H1 (cell line): Measurements from ENCODE around the gene LAMP5. TPM values are rescaled to one million over a fixed set of nuclear protein-coding genes. Genes with fewer than 3 reads are reported as not detected.

Source experiments
- CTCF ChIA-PET: fragments of 300-600 bp; sonication (Branson Sonifier 250); formaldehyde crosslinking; loops from one replicate; lab custom pipeline; 2021; ENCODE audit not compliant: partially characterized antibody; lab: Charles Lee
- POLR2A ChIA-PET: fragments of 300-600 bp; sonication (Branson Sonifier 250); formaldehyde crosslinking; loops from one replicate; lab custom pipeline; 2021; ENCODE audit warnings: inconsistent platforms; ENCODE audit not compliant: partially characterized antibody; lab: Charles Lee
- DNase-seq, 2 experiments: peaks; one replicate each; pipeline versions ENCODE4 v3.0.0 to v3.0.0-alpha.2; 2010 to 2022; ENCODE audit warnings: low spot score in 2 of 2, low read depth in 1 of 2, mixed read lengths in 1 of 2
- FAIRE-seq: peaks from 2 replicates; lab custom pipeline; 2011; peaks lifted over from hg19 to GRCh38; lab: Jason Lieb, UNC
- H2AFZ ChIP-seq: 2 replicates; pipeline ENCODE4 v1.8.1; 2012; ENCODE audit warnings: low read length, inconsistent platforms
- H2AK5ac ChIP-seq: 2 replicates; pipeline ENCODE4 v1.6.1; 2013; ENCODE audit warnings: low read depth, low read length
- H2BK120ac ChIP-seq: replicated peaks from 2 replicates; pipeline ENCODE3; 2013; ENCODE audit warnings: low read depth, low read length, inconsistent platforms
- H2BK12ac ChIP-seq: 2 replicates; pipeline ENCODE4 v1.6.1; 2013; ENCODE audit warnings: low read depth, low read length
- H2BK15ac ChIP-seq: 2 replicates; pipeline ENCODE4 v1.6.1; 2013; ENCODE audit warnings: low read length
- H2BK20ac ChIP-seq: 2 replicates; pipeline ENCODE4 v1.6.1; 2013; ENCODE audit warnings: low read length
- H2BK5ac ChIP-seq: 2 replicates; pipeline ENCODE4 v1.6.1; 2013; ENCODE audit warnings: low read depth, low read length
- H3K14ac ChIP-seq: 2 replicates; pipeline ENCODE4 v1.6.1; 2013; ENCODE audit warnings: inconsistent platforms; ENCODE audit not compliant: insufficient read length
- H3K18ac ChIP-seq: 2 replicates; pipeline ENCODE4 v1.6.1; 2013; ENCODE audit warnings: low read length; ENCODE audit errors: extremely low read depth
- H3K23ac ChIP-seq: 2 replicates; pipeline ENCODE4 v1.6.1; 2013; ENCODE audit warnings: inconsistent platforms; ENCODE audit not compliant: insufficient read length
- H3K23me2 ChIP-seq: 2 replicates; pipeline ENCODE4 v1.6.1; 2013; ENCODE audit warnings: low read depth, low read length
- H3K27ac ChIP-seq: 2 replicates; pipeline ENCODE4 v1.6.1; 2011; ENCODE audit warnings: low read depth, low read length, inconsistent platforms
- H3K27me3 ChIP-seq, 4 experiments: replicated peaks in 1 of 4; 1 replicate in 1 of 4; 2 replicates in 3 of 4; pipeline versions ENCODE4 v1.6.1 to v1.8.1; 2011 to 2013; ENCODE audit warnings: low read length in 3 of 4, mild to moderate bottlenecking in 3 of 4, inconsistent platforms in 2 of 4, mixed read lengths in 2 of 4, moderate library complexity in 1 of 4; ENCODE audit not compliant: control insufficient read depth in 3 of 4, insufficient read depth in 3 of 4; ENCODE audit errors: extremely low read depth in 1 of 4
- H3K36me3 ChIP-seq, 4 experiments: 2 replicates each; pipeline versions ENCODE4 v1.6.1 to v1.8.1; 2011 to 2013; ENCODE audit warnings: mild to moderate bottlenecking in 4 of 4, low read length in 3 of 4, moderate library complexity in 2 of 4, control low read depth in 1 of 4, inconsistent platforms in 1 of 4; ENCODE audit not compliant: insufficient read depth in 4 of 4, control insufficient read depth in 2 of 4
- H3K4ac ChIP-seq: replicated peaks from 2 replicates; pipeline ENCODE3; 2013; ENCODE audit warnings: low read length, low read depth, mixed read lengths, inconsistent platforms; ENCODE audit not compliant: insufficient read length
- H3K4me1 ChIP-seq, 4 experiments: replicated peaks in 1 of 4; 1 replicate in 1 of 4; 2 replicates in 3 of 4; pipeline versions ENCODE4 v1.6.1 to v1.8.1; 2011 to 2013; ENCODE audit warnings: low read length in 3 of 4, inconsistent platforms in 2 of 4, mixed read lengths in 1 of 4; ENCODE audit not compliant: insufficient read depth in 4 of 4, control insufficient read depth in 3 of 4
- H3K4me2 ChIP-seq, 2 experiments: 2 replicates each; pipeline versions ENCODE4 v1.6.1 to v1.8.1; 2011 to 2013; ENCODE audit warnings: low read depth in 2 of 2, low read length in 2 of 2, control low read depth in 1 of 2, inconsistent platforms in 1 of 2, mild to moderate bottlenecking in 1 of 2; ENCODE audit not compliant: insufficient read depth in 1 of 2
- H3K4me3 ChIP-seq, 4 experiments: fragments of 200-600, 300-600 bp in 1 of 4; sonication (generic), shearing (Covaris generic), sonication (Bioruptor Twin) in 1 of 4; 2 replicates each; pipeline versions ENCODE4 v1.5.1 to v1.8.1; 2011 to 2016; ENCODE audit warnings: low read length in 4 of 4, low read depth in 3 of 4, control low read depth in 2 of 4, inconsistent platforms in 2 of 4, mild to moderate bottlenecking in 2 of 4, mixed read lengths in 1 of 4, moderate library complexity in 1 of 4; ENCODE audit not compliant: insufficient read depth in 2 of 4; ENCODE audit errors: extremely low read depth in 1 of 4
- H3K56ac ChIP-seq: replicated peaks from 2 replicates; pipeline ENCODE3; 2013; ENCODE audit warnings: low read depth, mild to moderate bottlenecking, mixed read lengths, low read length, inconsistent platforms; ENCODE audit not compliant: insufficient read length
- H3K79me1 ChIP-seq: 2 replicates; pipeline ENCODE4 v1.6.1; 2013; ENCODE audit warnings: low read depth, low read length, control low read depth
- H3K79me2 ChIP-seq, 2 experiments: 2 replicates each; pipeline versions ENCODE4 v1.6.1 to v1.8.1; 2012 to 2013; ENCODE audit warnings: low read length in 2 of 2, mild to moderate bottlenecking in 2 of 2, inconsistent platforms in 1 of 2; ENCODE audit not compliant: insufficient read depth in 2 of 2, control insufficient read depth in 1 of 2
- H3K9ac ChIP-seq, 4 experiments: replicated peaks in 1 of 4; 1 replicate in 1 of 4; 2 replicates in 3 of 4; pipeline versions ENCODE4 v1.6.1 to v1.8.1; 2011 to 2013; ENCODE audit warnings: low read depth in 3 of 4, low read length in 3 of 4, control low read depth in 2 of 4, mild to moderate bottlenecking in 2 of 4, moderate library complexity in 2 of 4, inconsistent platforms in 1 of 4; ENCODE audit errors: extremely low read depth in 1 of 4
- H3K9me3 ChIP-seq, 2 experiments: 2 replicates each; pipeline versions ENCODE4 v1.6.1 to v1.8.1; 2012 to 2013; ENCODE audit warnings: mild to moderate bottlenecking in 2 of 2, moderate library complexity in 2 of 2, control low read depth in 1 of 2, inconsistent platforms in 1 of 2, low read depth in 1 of 2, low read length in 1 of 2, mixed read lengths in 1 of 2; ENCODE audit not compliant: insufficient read depth in 2 of 2
- H4K20me1 ChIP-seq, 2 experiments: replicated peaks in 1 of 2; 2 replicates each; pipeline versions ENCODE3 to v1.8.1; 2011 to 2013; ENCODE audit warnings: inconsistent platforms in 2 of 2, low read length in 2 of 2, mild to moderate bottlenecking in 1 of 2; ENCODE audit not compliant: insufficient read depth in 2 of 2, control insufficient read depth in 1 of 2
- H4K5ac ChIP-seq: 2 replicates; pipeline ENCODE4 v1.6.1; 2013; ENCODE audit warnings: low read length, low read depth, mixed read lengths, inconsistent platforms; ENCODE audit not compliant: insufficient read length
- H4K8ac ChIP-seq: 2 replicates; pipeline ENCODE4 v1.8.0; 2013; ENCODE audit warnings: mild to moderate bottlenecking, moderate library complexity, low read length, inconsistent platforms; ENCODE audit not compliant: insufficient read depth; ENCODE audit errors: extremely low read depth
- H4K91ac ChIP-seq: replicated peaks from 2 replicates; pipeline ENCODE3; 2013; ENCODE audit warnings: low read length, mixed read lengths, inconsistent platforms; ENCODE audit not compliant: insufficient read length
- POLR2AphosphoS5 ChIP-seq: IDR thresholded peaks from 2 replicates; pipeline ENCODE4 v1.6.1; 2011; ENCODE audit warnings: low read depth, low read length
- WGBS, 2 experiments: shearing (Covaris generic) in 1 of 2; methylation state at CpG; one replicate each; pipeline versions ENCODE4 v1.1.6 to v1.1.7; 2013 to 2015; ENCODE audit warnings: low lambda C conversion rate in 2 of 2, mixed read lengths in 2 of 2, inconsistent platforms in 1 of 2, low coverage in 1 of 2, missing lambda C conversion rate in 1 of 2; ENCODE audit not compliant: insufficient replicate concordance in 2 of 2, insufficient coverage in 1 of 2, insufficient read length in 1 of 2; ENCODE audit errors: extremely low coverage in 1 of 2, missing lambda C conversion rate in 1 of 2; 5-methylcytosine and 5-hydroxymethylcytosine counted together
- polyA plus RNA-seq, 7 experiments: library from polyadenylated mRNA; depleted of rRNA in 3 of 7; stranded (reverse) in 5 of 7; unstranded in 2 of 7; fragments of >200 nt in 5 of 7; fragments of 200-250 nt in 2 of 7; gene quantifications; 1 replicate in 5 of 7; 2 replicates in 1 of 7; 4 replicates in 1 of 7; pipeline versions ENCODE4 v1.2.1 to v1.2.3, GENCODE V29; 2011 to 2013; ENCODE audit warnings: missing spikeins in 2 of 7, mixed read lengths in 2 of 7
- total RNA-seq: library from RNA; stranded (reverse); fragmentation: NEBNext Ultra II Directional; extraction: Animal tissue kit (Norgen Biotek cat#: 25700); gene quantifications from 2 replicates; pipeline ENCODE4 v1.2.1, GENCODE V29; 2021

Gene LAMP5
- total and polyA plus RNA-seq, 2 of the 8 experiments (the other 6 are each of a cell fraction or from before 2014, with no cell fraction given) = 0.22 to 1.9 TPM

GRCh38 chr20:9483131-9483530 is 31.3 kb upstream of the LAMP5 start:
- H3K23me2 ChIP-seq = no peaks in the 10 kb centered on the region
- no peak overlapping the region for H3K4me3 ChIP-seq
- no peak overlapping the region for H4K5ac ChIP-seq
- POLR2A ChIA-PET = no interaction called here
- no peaks in the 10 kb centered on the region for H3K4me1 ChIP-seq
- H4K20me1 ChIP-seq = no peaks in the 10 kb centered on the region
- no peak overlapping the region for H3K23ac ChIP-seq
- no peaks in the 10 kb centered on the region for H3K36me3 ChIP-seq
- no peak overlapping the region for H3K18ac ChIP-seq
- H3K79me1 ChIP-seq = no peaks in the 10 kb centered on the region
- FAIRE-seq = no peak
- H3K79me2 ChIP-seq = no peaks in the 10 kb centered on the region
- H3K27me3 ChIP-seq = no peaks in the 10 kb centered on the region
- 86% methylated on average over 2 of the region's 2 CpGs; no CpG with 5 or more reads in 1 of the 2 experiments for WGBS, 2 experiments
- H2AFZ ChIP-seq = no peak overlapping the region
- no peak overlapping the region for H3K4me2 ChIP-seq
- no peak overlapping the region for H3K4ac ChIP-seq
- no peak overlapping the region for H3K56ac ChIP-seq
- H4K8ac ChIP-seq = no peak overlapping the region
- no peak for TF ChIP-seq POLR2AphosphoS5
- CTCF ChIA-PET = interaction anchor here (0.7 to 2.8 kb wide), 6 partner anchors 11 to 127 kb away, joined by 3 to 9 read pairs (median 4); no protein-coding TSS in a partner anchor
- H2BK15ac ChIP-seq = no peak overlapping the region
- H3K9me3 ChIP-seq = no peaks in the 10 kb centered on the region
- no peak overlapping the region for H2BK5ac ChIP-seq
- H2BK12ac ChIP-seq = no peak overlapping the region
- no peak overlapping the region for H3K9ac ChIP-seq
- H2AK5ac ChIP-seq = no peak overlapping the region
- no peak overlapping the region for H3K14ac ChIP-seq
- H2BK20ac ChIP-seq = no peak overlapping the region
- DNase-seq = no peak
- no peak overlapping the region for H2BK120ac ChIP-seq
- no peak overlapping the region for H3K27ac ChIP-seq
- no peak overlapping the region for H4K91ac ChIP-seq
